ENCODE results near the gene ENO4.

DNA sequence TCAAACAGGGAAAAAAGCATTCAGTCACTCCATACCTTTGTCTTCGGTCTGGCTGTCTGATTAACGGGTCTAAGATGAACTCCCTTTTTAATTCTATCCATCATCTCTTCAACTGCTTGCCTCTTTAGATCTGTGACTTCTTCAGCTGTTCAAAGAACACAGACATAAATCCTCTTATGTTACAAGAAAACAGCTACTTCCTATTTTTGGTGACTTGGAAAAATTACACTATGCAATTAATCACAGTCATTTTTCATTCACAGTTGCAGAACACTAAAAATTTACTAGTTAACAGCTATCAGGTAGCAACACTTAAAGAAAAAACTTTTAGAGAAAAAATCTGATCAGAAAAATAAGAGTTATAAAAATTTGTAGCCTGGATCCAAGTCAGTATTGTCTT lies 66.0 kb downstream of the ENO4 start:
- no peak for TF ChIP-seq POLR2A (IDR thresholded peaks at IDR 0.05; ENCODE audit: extremely low read depth, insufficient read length)
- TF ChIP-seq, protein P1, sequence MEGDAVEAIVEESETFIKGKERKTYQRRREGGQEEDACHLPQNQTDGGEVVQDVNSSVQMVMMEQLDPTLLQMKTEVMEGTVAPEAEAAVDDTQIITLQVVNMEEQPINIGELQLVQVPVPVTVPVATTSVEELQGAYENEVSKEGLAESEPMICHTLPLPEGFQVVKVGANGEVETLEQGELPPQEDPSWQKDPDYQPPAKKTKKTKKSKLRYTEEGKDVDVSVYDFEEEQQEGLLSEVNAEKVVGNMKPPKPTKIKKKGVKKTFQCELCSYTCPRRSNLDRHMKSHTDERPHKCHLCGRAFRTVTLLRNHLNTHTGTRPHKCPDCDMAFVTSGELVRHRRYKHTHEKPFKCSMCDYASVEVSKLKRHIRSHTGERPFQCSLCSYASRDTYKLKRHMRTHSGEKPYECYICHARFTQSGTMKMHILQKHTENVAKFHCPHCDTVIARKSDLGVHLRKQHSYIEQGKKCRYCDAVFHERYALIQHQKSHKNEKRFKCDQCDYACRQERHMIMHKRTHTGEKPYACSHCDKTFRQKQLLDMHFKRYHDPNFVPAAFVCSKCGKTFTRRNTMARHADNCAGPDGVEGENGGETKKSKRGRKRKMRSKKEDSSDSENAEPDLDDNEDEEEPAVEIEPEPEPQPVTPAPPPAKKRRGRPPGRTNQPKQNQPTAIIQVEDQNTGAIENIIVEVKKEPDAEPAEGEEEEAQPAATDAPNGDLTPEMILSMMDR (IDR thresholded peaks at IDR 0.05; ENCODE audit: low read depth, low read length) = no peak
- TF ChIP-seq, protein P2, sequence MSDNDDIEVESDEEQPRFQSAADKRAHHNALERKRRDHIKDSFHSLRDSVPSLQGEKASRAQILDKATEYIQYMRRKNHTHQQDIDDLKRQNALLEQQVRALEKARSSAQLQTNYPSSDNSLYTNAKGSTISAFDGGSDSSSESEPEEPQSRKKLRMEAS (IDR thresholded peaks at IDR 0.05; ENCODE audit: low read depth, low read length) = no peak
